Measurements from ENCODE around the gene GRK3. TPM values are rescaled to one million over a fixed set of nuclear protein-coding genes. Genes with fewer than 3 reads are reported as not detected.

The GRK3 gene
- total and polyA plus RNA-seq, 5 donors: 5.4 to 18.7 (median 11.8) TPM

- no peak for ATAC-seq
- WGBS: 92% methylated on average over 3 of the region's 3 CpGs
- intact Hi-C loops (cut with DNase I): no loop called here
- Histone ChIP-seq H3K4me1 (ENCODE audit: control insufficient read depth, insufficient read depth, low read length) (peaks cover 1% of the 10 kb centered on the region), H3K4me3 (ENCODE audit: low read length) (no peak overlapping the region), H3K27me3 (ENCODE audit: control insufficient read depth, insufficient read depth) (no peaks in the 10 kb centered on the region), H3K27ac (ENCODE audit: low read length) (no peak overlapping the region), H3K9me3 (ENCODE audit: control insufficient read depth, low read length) (no peaks in the 10 kb centered on the region)
- no peak for DNase-seq
Observed at GRCh38 chr22:25660336-25660735, 95.9 kb downstream of the GRK3 start.

GRCh38 chr22:25661073-25661472, 96.6 kb downstream of the GRK3 start:
- 6% methylated on average over 2 of the region's 2 CpGs for WGBS
- no peak overlapping the region for H3K27ac ChIP-seq (ENCODE audit: low read length)
- ATAC-seq (peak; percentile 69 to 77), DNase-seq (no peak)
- peak overlapping the region; percentile 48 for H3K4me3 ChIP-seq (ENCODE audit: low read length)
- intact Hi-C loops (cut with DNase I): no loop called here
- H3K9me3 ChIP-seq (ENCODE audit: control insufficient read depth, low read length): no peaks in the 10 kb centered on the region
- no peaks in the 10 kb centered on the region for H3K27me3 ChIP-seq (ENCODE audit: control insufficient read depth, insufficient read depth)
- H3K4me1 ChIP-seq (ENCODE audit: control insufficient read depth, insufficient read depth, low read length): peaks cover 1% of the 10 kb centered on the region

- peaks cover 1% of the 10 kb centered on the region for H3K4me1 ChIP-seq (ENCODE audit: control insufficient read depth, insufficient read depth, low read length)
- peak; percentile 44 to 78 for ATAC-seq
- DNase-seq: no peak
- 52% methylated on average over 4 of the region's 4 CpGs for WGBS
- no peaks in the 10 kb centered on the region for H3K27me3 ChIP-seq (ENCODE audit: control insufficient read depth, insufficient read depth)
- intact Hi-C loops (cut with DNase I): no loop called here
- no peak overlapping the region for H3K4me3 ChIP-seq (ENCODE audit: low read length)
- H3K27ac ChIP-seq (ENCODE audit: low read length): no peak overlapping the region
- H3K9me3 ChIP-seq (ENCODE audit: control insufficient read depth, low read length): no peaks in the 10 kb centered on the region
Observed at GRCh38 chr22:25663654-25664053, 99.2 kb downstream of the GRK3 start.

GRCh38 chr22:25666308-25666707, 101.8 kb downstream of the GRK3 start:
- Histone ChIP-seq H3K4me3 (ENCODE audit: low read length) (no peak overlapping the region), H3K27ac (ENCODE audit: low read length) (no peak overlapping the region), H3K4me1 (ENCODE audit: control insufficient read depth, insufficient read depth, low read length) (peaks cover 1% of the 10 kb centered on the region), H3K9me3 (ENCODE audit: control insufficient read depth, low read length) (no peaks in the 10 kb centered on the region), H3K27me3 (ENCODE audit: control insufficient read depth, insufficient read depth) (no peaks in the 10 kb centered on the region)
- intact Hi-C loops (cut with DNase I): no loop called here
- DNase-seq (peak; percentile 51 to 78 (median 76)), ATAC-seq (peak; percentile 59 to 64)
- whole genome bisulfite sequencing: 21% methylated on average over 8 of the region's 8 CpGs

- no peaks in the 10 kb centered on the region for H3K4me1 ChIP-seq (ENCODE audit: control insufficient read depth, insufficient read depth, low read length)
- intact Hi-C loops (cut with DNase I): no loop called here
- DNase-seq: peak in 2 of 3 donors; percentile 44 to 48
- no peaks in the 10 kb centered on the region for H3K27me3 ChIP-seq (ENCODE audit: control insufficient read depth, insufficient read depth)
- H3K27ac ChIP-seq (ENCODE audit: low read length): no peak overlapping the region
- WGBS: 31% methylated on average over 2 of the region's 2 CpGs
- H3K9me3 ChIP-seq (ENCODE audit: control insufficient read depth, low read length): no peaks in the 10 kb centered on the region
- ATAC-seq: peak in 1 of 2 donors; percentile 25
- H3K4me3 ChIP-seq (ENCODE audit: low read length): no peak overlapping the region
Observed at GRCh38 chr22:25668437-25668836, 104.0 kb downstream of the GRK3 start.

- WGBS: 76% methylated on average over 5 of the region's 5 CpGs
- DNase-seq: no peak
- ATAC-seq: no peak
- H3K9me3 ChIP-seq (ENCODE audit: control insufficient read depth, low read length): no peaks in the 10 kb centered on the region
- no peak overlapping the region for H3K4me3 ChIP-seq (ENCODE audit: low read length)
- H3K27ac ChIP-seq (ENCODE audit: low read length): no peak overlapping the region
- H3K27me3 ChIP-seq (ENCODE audit: control insufficient read depth, insufficient read depth): no peaks in the 10 kb centered on the region
- intact Hi-C loops (cut with DNase I): no loop called here
- no peaks in the 10 kb centered on the region for H3K4me1 ChIP-seq (ENCODE audit: control insufficient read depth, insufficient read depth, low read length)
Observed at GRCh38 chr22:25669253-25670069, 105.0 kb downstream of the GRK3 start.

- no peaks in the 10 kb centered on the region for H3K27me3 ChIP-seq (ENCODE audit: control insufficient read depth, insufficient read depth)
- no peaks in the 10 kb centered on the region for H3K9me3 ChIP-seq (ENCODE audit: control insufficient read depth, low read length)
- no peak for ATAC-seq
- H3K27ac ChIP-seq (ENCODE audit: low read length): no peak overlapping the region
- intact Hi-C loops (cut with DNase I): no loop called here
- WGBS: 96% methylated on average over 6 of the region's 6 CpGs
- no peaks in the 10 kb centered on the region for H3K4me1 ChIP-seq (ENCODE audit: control insufficient read depth, insufficient read depth, low read length)
- no peak for DNase-seq
- H3K4me3 ChIP-seq (ENCODE audit: low read length): no peak overlapping the region
Observed at GRCh38 chr22:25670070-25670461, 105.6 kb downstream of the GRK3 start.

GRCh38 chr22:25672289-25673084, 108.0 kb downstream of the GRK3 start:
- Histone ChIP-seq H3K27me3 (ENCODE audit: control insufficient read depth, insufficient read depth) (no peaks in the 10 kb centered on the region), H3K4me3 (ENCODE audit: low read length) (no peak overlapping the region), H3K27ac (ENCODE audit: low read length) (no peak overlapping the region), H3K9me3 (ENCODE audit: control insufficient read depth, low read length) (no peaks in the 10 kb centered on the region), H3K4me1 (ENCODE audit: control insufficient read depth, insufficient read depth, low read length) (no peaks in the 10 kb centered on the region)
- no peak for ATAC-seq
- intact Hi-C loops (cut with DNase I): no loop called here
- DNase-seq: no peak
- WGBS: 76% methylated on average over 5 of the region's 5 CpGs

GRCh38 chr22:25673713-25674112, 109.2 kb downstream of the GRK3 start:
- no peaks in the 10 kb centered on the region for H3K27me3 ChIP-seq (ENCODE audit: control insufficient read depth, insufficient read depth)
- no peak for ATAC-seq
- no peak for DNase-seq
- H3K4me3 ChIP-seq (ENCODE audit: low read length): no peak overlapping the region
- WGBS: 95% methylated on average over 5 of the region's 5 CpGs
- no peak overlapping the region for H3K27ac ChIP-seq (ENCODE audit: low read length)
- intact Hi-C loops (cut with DNase I): no loop called here
- no peaks in the 10 kb centered on the region for H3K4me1 ChIP-seq (ENCODE audit: control insufficient read depth, insufficient read depth, low read length)
- H3K9me3 ChIP-seq (ENCODE audit: control insufficient read depth, low read length): no peaks in the 10 kb centered on the region

- H3K4me3 ChIP-seq (ENCODE audit: low read length): no peak overlapping the region
- no peaks in the 10 kb centered on the region for H3K9me3 ChIP-seq (ENCODE audit: control insufficient read depth, low read length)
- H3K4me1 ChIP-seq (ENCODE audit: control insufficient read depth, insufficient read depth, low read length): no peaks in the 10 kb centered on the region
- ATAC-seq (no peak), DNase-seq (no peak)
- WGBS: 84% methylated on average over 4 of the region's 4 CpGs
- no peak overlapping the region for H3K27ac ChIP-seq (ENCODE audit: low read length)
- no peaks in the 10 kb centered on the region for H3K27me3 ChIP-seq (ENCODE audit: control insufficient read depth, insufficient read depth)
- intact Hi-C loops (cut with DNase I): no loop called here
Observed at GRCh38 chr22:25677631-25678030, 113.2 kb downstream of the GRK3 start.

GRCh38 chr22:25680051-25680450, 115.6 kb downstream of the GRK3 start:
- ATAC-seq (no peak), DNase-seq (no peak)
- H3K4me3 ChIP-seq (ENCODE audit: low read length): no peak overlapping the region
- no peaks in the 10 kb centered on the region for H3K4me1 ChIP-seq (ENCODE audit: control insufficient read depth, insufficient read depth, low read length)
- intact Hi-C loops (cut with DNase I): no loop called here
- no peaks in the 10 kb centered on the region for H3K9me3 ChIP-seq (ENCODE audit: control insufficient read depth, low read length)
- no peak overlapping the region for H3K27ac ChIP-seq (ENCODE audit: low read length)
- WGBS: 77% methylated on average over 2 of the region's 2 CpGs
- H3K27me3 ChIP-seq (ENCODE audit: control insufficient read depth, insufficient read depth): no peaks in the 10 kb centered on the region

All from right cardiac atrium (tissue), 5 donors.